ENCODE measurements around the gene ELOA.

The ELOA gene

GRCh38 chr1:23742670-23743286 lies 493 bp upstream of the ELOA start:
- Mint-ChIP-seq H3K27ac (peak overlapping the region; percentile 82), H3K27me3 (ENCODE audit: low read depth, poor library complexity) (no peaks in the 10 kb centered on the region), H3K4me1 (peaks cover 39% of the 10 kb centered on the region), H3K36me3 (ENCODE audit: low read depth) (peaks cover 15% of the 10 kb centered on the region), H3K4me3 (peak overlapping the region; percentile 86), H3K9me3 (no peaks in the 10 kb centered on the region)
- no peak for DNase-seq
- TF ChIP-seq, protein P1, sequence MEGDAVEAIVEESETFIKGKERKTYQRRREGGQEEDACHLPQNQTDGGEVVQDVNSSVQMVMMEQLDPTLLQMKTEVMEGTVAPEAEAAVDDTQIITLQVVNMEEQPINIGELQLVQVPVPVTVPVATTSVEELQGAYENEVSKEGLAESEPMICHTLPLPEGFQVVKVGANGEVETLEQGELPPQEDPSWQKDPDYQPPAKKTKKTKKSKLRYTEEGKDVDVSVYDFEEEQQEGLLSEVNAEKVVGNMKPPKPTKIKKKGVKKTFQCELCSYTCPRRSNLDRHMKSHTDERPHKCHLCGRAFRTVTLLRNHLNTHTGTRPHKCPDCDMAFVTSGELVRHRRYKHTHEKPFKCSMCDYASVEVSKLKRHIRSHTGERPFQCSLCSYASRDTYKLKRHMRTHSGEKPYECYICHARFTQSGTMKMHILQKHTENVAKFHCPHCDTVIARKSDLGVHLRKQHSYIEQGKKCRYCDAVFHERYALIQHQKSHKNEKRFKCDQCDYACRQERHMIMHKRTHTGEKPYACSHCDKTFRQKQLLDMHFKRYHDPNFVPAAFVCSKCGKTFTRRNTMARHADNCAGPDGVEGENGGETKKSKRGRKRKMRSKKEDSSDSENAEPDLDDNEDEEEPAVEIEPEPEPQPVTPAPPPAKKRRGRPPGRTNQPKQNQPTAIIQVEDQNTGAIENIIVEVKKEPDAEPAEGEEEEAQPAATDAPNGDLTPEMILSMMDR (IDR thresholded peaks at IDR 0.05) = no peak

GRCh38 chr1:23745515-23745914 lies 2.2 kb downstream of the ELOA start:
- Mint-ChIP-seq H3K36me3 (ENCODE audit: low read depth) (peaks cover 24% of the 10 kb centered on the region), H3K4me1 (peaks cover 39% of the 10 kb centered on the region), H3K27ac (no peak overlapping the region), H3K9me3 (no peaks in the 10 kb centered on the region), H3K4me3 (peak overlapping the region; percentile 94), H3K27me3 (ENCODE audit: low read depth, poor library complexity) (no peaks in the 10 kb centered on the region)
- TF ChIP-seq, protein P1 (IDR thresholded peaks at IDR 0.05) = peak; percentile 23
- no peak for DNase-seq

DNA sequence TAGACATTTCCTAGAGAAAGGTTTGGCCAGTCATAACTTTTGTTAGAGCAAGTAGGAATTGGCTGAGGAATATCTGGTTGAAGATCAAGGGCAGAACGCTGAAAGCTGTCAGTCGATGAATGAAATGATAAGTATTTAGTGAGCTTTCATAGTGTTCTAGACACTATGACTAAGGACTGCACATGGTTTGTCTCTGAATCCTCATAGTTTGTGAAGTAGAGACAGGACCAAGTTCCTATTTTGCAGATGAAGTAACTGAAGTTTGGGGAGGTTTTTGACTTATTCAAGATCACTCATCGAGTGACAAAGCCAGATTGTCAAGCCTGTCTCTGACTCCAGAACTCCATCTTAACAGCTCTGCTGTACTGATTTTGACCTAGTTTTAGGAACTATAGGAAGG lies 4.7 kb downstream of the ELOA start:
- TF ChIP-seq, protein P1 (IDR thresholded peaks at IDR 0.05) = no peak
- peaks cover 5% of the 10 kb centered on the region for H3K27me3 Mint-ChIP-seq (ENCODE audit: low read depth, poor library complexity)
- DNase-seq = no peak
- H3K4me3 Mint-ChIP-seq = no peak overlapping the region
- peak overlapping the region; percentile 34 for H3K27ac Mint-ChIP-seq
- no peaks in the 10 kb centered on the region for H3K9me3 Mint-ChIP-seq
- H3K4me1 Mint-ChIP-seq = peaks cover 26% of the 10 kb centered on the region
- H3K36me3 Mint-ChIP-seq (ENCODE audit: low read depth) = peaks cover 37% of the 10 kb centered on the region

DNA sequence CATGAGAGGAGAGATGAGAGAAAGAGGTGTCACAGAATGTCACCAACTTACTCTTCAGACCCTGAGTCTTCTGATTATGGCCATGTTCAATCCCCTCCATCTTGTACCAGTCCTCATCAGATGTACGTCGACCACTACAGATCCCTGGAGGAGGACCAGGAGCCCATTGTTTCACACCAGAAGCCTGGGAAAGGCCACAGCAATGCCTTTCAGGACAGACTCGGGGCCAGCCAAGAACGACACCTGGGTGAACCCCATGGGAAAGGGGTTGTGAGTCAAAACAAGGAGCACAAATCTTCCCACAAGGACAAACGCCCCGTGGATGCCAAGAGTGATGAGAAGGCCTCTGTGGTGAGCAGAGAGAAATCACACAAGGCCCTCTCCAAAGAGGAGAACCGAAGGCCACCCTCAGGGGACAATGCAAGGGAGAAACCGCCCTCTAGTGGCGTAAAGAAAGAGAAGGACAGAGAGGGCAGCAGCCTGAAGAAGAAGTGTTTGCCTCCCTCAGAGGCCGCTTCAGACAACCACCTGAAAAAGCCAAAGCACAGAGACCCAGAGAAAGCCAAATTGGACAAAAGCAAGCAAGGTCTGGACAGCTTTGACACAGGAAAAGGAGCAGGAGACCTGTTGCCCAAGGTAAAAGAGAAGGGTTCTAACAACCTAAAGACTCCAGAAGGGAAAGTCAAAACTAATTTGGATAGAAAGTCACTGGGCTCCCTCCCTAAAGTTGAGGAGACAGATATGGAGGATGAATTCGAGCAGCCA lies 8.0 kb downstream of the ELOA start:
- Mint-ChIP-seq H3K27me3 (ENCODE audit: low read depth, poor library complexity) (peaks cover 8% of the 10 kb centered on the region), H3K27ac (peak overlapping the region; percentile 5), H3K4me3 (no peak overlapping the region), H3K36me3 (ENCODE audit: low read depth) (peaks cover 58% of the 10 kb centered on the region), H3K4me1 (peaks cover 7% of the 10 kb centered on the region), H3K9me3 (no peaks in the 10 kb centered on the region)
- DNase-seq = peak; percentile 32
- TF ChIP-seq, protein P1 (IDR thresholded peaks at IDR 0.05) = peak; percentile 65

GRCh38 chr1:23751815-23752200 lies 8.5 kb downstream of the ELOA start:
- Mint-ChIP-seq H3K9me3 (no peaks in the 10 kb centered on the region), H3K4me3 (no peak overlapping the region), H3K27me3 (ENCODE audit: low read depth, poor library complexity) (peaks cover 8% of the 10 kb centered on the region), H3K4me1 (peaks cover 3% of the 10 kb centered on the region), H3K36me3 (ENCODE audit: low read depth) (peaks cover 54% of the 10 kb centered on the region), H3K27ac (peak overlapping the region; percentile 5)
- TF ChIP-seq, protein P1 (IDR thresholded peaks at IDR 0.05) = no peak
- DNase-seq = no peak
